GF-D8 (cell line): ENCODE data around the gene M6PR.

ENCODE experiments used
- DNase-seq: peaks from one replicate; lab custom pipeline; 2025; lab: John Stamatoyannopoulos, UW

The M6PR gene

GRCh38 chr12:8912914-8913313 lies 36.5 kb downstream of the M6PR start:
- DNase-seq: no peak

DNA sequence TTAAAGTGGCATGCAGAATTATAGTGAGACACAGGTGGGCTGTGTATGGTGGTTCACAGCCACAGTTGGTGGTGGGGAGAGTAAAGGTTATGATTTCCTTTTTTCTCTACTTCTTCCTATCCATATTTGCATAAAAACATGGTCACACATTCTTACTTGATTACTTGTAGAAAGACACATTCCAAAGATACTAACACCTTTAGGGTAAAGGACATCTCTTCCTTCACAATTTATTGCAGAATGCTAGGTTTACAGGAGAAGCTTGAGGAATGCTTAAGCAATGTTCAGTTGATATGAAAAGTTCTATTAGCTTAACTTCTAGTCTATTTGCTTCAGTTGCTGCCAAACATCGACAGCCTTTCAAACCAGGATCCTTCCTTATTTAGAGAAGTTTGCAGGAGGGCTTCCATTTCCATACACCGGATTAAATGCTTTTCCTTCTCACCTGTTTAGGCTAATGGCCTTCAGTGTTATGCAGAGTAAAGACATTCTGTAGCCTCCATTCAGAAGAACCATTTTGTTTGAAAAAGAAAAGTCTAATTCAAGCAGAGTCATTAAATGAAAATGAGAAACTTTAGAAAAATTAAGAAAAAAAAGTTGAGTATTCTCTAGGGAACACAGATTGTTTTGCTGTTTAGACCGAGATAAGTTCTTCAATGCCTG lies 37.7 kb downstream of the M6PR start:
- DNase-seq: no peak

- no peak for DNase-seq
Observed at GRCh38 chr12:8909752-8910151, 39.7 kb downstream of the M6PR start.

- no peak for DNase-seq
Observed at GRCh38 chr12:8907513-8907912, 41.9 kb downstream of the M6PR start.

DNA sequence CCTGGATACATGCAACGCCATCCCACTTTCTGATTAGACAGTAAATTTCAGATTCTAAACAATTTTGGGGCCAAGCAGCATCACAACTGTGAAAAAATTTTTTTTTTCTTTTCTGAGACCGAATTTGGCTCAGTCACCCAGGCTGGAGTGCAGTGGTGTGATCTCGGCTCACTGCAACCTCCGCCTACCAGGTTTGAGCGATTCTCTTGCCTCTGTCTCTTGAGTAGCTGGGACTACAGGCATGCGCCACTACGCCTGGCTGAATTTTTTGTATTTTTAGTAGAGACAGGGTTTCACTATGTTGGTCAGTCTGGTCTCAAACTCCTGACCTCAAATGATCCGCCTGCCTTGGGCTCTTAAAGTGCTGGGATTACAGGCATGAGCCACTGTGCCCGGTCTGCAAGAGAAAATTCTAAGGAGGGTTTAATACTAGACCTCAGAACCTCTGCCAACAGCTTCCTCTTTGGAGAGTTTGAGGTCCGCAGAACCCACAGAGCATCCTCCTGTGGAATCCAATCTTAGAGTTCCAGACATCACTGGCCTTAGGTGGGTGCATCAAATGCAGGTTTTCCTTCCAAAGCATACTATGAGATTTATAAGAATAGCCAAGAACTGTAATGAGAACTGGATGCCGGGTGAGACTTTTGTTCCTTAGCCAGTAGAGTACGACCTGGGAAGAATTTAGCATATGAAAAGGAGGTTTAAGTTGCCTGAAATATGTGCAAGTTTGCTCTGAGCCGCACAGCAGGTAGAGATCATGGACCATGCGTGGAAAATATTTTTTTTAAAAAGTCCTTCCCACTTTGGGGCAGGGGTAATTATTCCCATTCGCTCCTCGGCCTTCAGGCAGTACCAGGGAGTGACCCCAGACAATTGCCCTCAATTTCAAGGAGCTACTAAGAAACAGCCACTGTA lies 42.9 kb downstream of the M6PR start:
- no peak for DNase-seq

DNA sequence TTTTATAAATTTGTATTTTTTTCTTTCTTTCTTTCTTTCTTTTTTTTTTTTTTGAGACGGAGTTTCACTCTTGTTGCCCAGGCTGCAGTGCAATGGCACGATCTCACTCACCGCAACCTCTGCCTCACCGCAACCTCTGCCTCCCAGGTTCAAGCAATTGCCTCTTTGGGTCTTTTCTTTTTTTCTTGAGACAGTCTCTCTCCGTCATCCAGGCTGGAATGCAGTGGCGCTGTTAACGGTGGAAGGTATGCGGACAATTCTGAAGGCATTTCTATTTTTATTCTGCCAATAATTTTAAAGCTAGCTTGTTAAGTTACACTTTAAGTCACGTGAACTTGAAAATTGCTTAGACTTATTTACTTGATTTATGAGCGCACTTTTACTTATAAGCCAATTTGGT lies 43.9 kb downstream of the M6PR start:
- DNase-seq: no peak

- no peak for DNase-seq
Observed at GRCh38 chr12:8904665-8905064, 44.8 kb downstream of the M6PR start.

- no peak for DNase-seq
Observed at GRCh38 chr12:8903646-8904045, 45.8 kb downstream of the M6PR start.

- DNase-seq: peak; percentile 25
Observed at GRCh38 chr12:8902703-8903102, 46.7 kb downstream of the M6PR start.

DNA sequence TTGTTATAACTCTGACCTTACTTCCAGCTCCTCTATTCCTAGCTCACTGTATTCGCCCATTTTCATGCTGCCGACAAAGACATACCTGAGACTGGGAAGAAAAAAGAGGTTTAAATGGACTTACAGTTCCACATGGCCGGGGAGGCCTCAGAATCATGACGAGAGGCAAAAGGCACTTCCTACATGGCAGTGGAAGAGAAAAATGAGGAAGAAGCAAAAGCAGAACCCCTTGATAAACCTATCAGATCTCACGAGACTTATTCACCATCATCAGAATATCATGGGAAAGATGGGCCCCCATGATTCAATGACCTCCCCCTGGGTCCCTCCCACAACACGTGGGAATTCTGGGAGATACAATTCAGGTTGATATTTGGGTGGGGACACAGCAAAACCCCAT lies 49.6 kb downstream of the M6PR start:
- DNase-seq: peak; percentile 52

DNA sequence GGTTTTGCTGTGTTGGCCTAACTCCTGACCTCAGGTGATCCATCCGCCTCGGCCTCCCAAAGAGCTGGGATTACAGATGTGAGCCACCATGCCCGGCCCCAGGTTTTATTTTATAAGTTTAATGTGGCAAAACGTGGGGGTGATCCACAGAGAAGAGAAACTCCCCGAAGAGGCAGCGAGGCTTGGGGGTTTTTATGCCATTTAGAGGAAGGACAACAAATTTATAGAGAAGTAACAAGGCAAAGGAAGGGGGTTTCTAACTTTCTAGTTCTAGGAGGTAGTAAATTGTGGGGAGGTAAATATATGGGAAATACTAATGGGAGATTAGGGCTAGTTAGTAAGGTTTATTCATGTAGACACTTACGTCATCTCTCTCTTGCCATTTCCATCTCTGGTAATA lies 52.4 kb downstream of the M6PR start:
- DNase-seq: no peak

DNA sequence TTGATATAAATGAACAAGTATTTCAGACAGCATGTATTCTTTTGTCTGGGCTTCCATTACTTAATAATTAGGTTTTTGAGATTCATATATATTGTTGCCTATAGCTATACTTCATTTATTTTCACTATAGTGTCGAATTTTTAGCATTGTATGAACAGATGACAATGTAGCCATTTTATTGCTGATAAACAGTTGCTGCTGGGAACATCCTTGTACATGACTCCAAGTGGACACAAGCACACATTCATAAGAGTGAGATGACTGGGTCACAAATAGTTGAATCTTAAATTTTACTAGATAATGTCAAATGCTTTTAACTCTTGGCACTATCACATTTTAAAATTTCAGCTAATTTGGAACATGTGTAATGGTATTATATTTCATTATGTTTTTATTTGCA lies 54.5 kb downstream of the M6PR start:
- DNase-seq: no peak

- DNase-seq: no peak
Observed at GRCh38 chr12:8894378-8894777, 55.1 kb downstream of the M6PR start.

DNA sequence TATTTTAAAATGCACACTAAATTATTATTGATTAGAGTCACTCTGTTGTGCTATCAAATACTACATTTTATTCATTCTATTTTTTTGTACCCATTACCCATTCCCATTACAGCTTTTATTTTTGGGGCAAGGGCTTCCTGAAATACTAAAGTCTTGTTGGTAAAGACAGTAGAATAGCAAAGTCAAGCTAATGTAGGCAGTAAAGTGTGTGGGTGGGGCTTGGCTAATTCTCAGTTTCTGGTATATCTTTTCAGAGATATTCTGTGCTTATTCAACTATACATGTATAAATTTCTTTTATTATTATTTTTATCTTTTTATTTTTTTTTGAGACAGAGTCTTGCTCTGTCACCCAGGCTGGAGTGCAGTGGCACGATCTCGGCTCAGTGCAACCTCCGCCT lies 57.5 kb downstream of the M6PR start:
- DNase-seq: no peak
